Bronchial epithelial cell (primary cell): ENCODE results near the gene GUCA2B. TPM values are rescaled to one million over a fixed set of nuclear protein-coding genes. Genes with fewer than 3 reads are reported as not detected.
A peak's percentile ranks its signal among the peaks of the same experiment; 100 is the strongest.

Experiments used
- DNase-seq: peaks from one replicate; pipeline ENCODE4 v3.0.0-alpha.2; 2010; ENCODE audit warnings: low read depth
- FAIRE-seq: peaks from 2 replicates; lab custom pipeline; 2011; peaks lifted over from hg19 to GRCh38; lab: Jason Lieb, UNC
- H3K27me3 ChIP-seq: 2 replicates; pipeline ENCODE4 v1.5.1; 2011; ENCODE audit warnings: low read length; ENCODE audit not compliant: control insufficient read depth, insufficient read depth
- H3K36me3 ChIP-seq: 2 replicates; pipeline ENCODE4 v1.5.1; 2011; ENCODE audit warnings: low read length; ENCODE audit not compliant: control insufficient read depth, insufficient read depth
- H3K4me3 ChIP-seq: 2 replicates; pipeline ENCODE4 v1.5.1; 2011; ENCODE audit warnings: mild to moderate bottlenecking, low read depth, low read length, control low read depth
- CTCF ChIP-seq: IDR thresholded peaks from 2 replicates; pipeline ENCODE4 v1.5.1; 2011; ENCODE audit warnings: mild to moderate bottlenecking, moderate library complexity, low read length, control low read depth, inconsistent platforms; ENCODE audit not compliant: insufficient read depth, severe bottlenecking
- total RNA-seq: library from RNA; depleted of rRNA; stranded (reverse); fragments of >200 nt; gene quantifications from 2 replicates; pipeline ENCODE4 v1.2.1, GENCODE V29; 2014

Gene GUCA2B
- total RNA-seq, 1 donor from 2014 or later = not detected

- no peak for DNase-seq
- no peaks in the 10 kb centered on the region for H3K36me3 ChIP-seq
- H3K4me3 ChIP-seq = no peak within 1 kb of the TSS
- no peak for FAIRE-seq
- no peaks in the 10 kb centered on the region for H3K27me3 ChIP-seq
- TF ChIP-seq CTCF = no peak
Observed at GRCh38 chr1:42164551-42165420, 11.6 kb downstream of the GUCA2B start, which contains the start of gene GUCA2A. GUCA2A (minus strand) TSS chr1:42164745; CDS start chr1:42164712, 33 bp downstream.

GRCh38 chr1:42165511-42166210 lies 12.5 kb downstream of the GUCA2B start:
- TF ChIP-seq CTCF = no peak
- peak; percentile 92 for DNase-seq
- Histone ChIP-seq H3K27me3 (no peaks in the 10 kb centered on the region), H3K36me3 (no peaks in the 10 kb centered on the region), H3K4me3 (no peak overlapping the region)
- FAIRE-seq = peak; percentile 80

- peak; percentile 23 for FAIRE-seq
Observed at GRCh38 chr1:42167611-42168390, 14.6 kb downstream of the GUCA2B start.

GRCh38 chr1:42168391-42168670 lies 15.1 kb downstream of the GUCA2B start:
- FAIRE-seq (no peak), DNase-seq (no peak)
- Histone ChIP-seq H3K27me3 (no peaks in the 10 kb centered on the region), H3K4me3 (no peak overlapping the region), H3K36me3 (no peaks in the 10 kb centered on the region)
- no peak for TF ChIP-seq CTCF

More at GRCh38 chr1:42167611-42168390, 14.6 kb downstream of the GUCA2B start:
- no peak for TF ChIP-seq CTCF
- no peak for DNase-seq
- Histone ChIP-seq H3K27me3 (no peaks in the 10 kb centered on the region), H3K4me3 (no peak overlapping the region), H3K36me3 (no peaks in the 10 kb centered on the region)

- DNase-seq (no peak), FAIRE-seq (no peak)
- no peak overlapping the region for H3K4me3 ChIP-seq
- no peaks in the 10 kb centered on the region for H3K27me3 ChIP-seq
- no peaks in the 10 kb centered on the region for H3K36me3 ChIP-seq
- no peak for TF ChIP-seq CTCF
Observed at GRCh38 chr1:42168763-42169162, 15.6 kb downstream of the GUCA2B start.
